A549 (cell line): ENCODE results near the gene DHX16. TPM values are rescaled to one million over a fixed set of nuclear protein-coding genes. Genes with fewer than 3 reads are reported as not detected.
"Not testable (repeated sequence)": the region's sequence is repeated elsewhere in the genome, so short reads cannot be mapped to it uniquely, and the experiment has no call there.

Experiments
- ATAC-seq, 2 experiments: fragments of 200-7000 bp in 1 of 2; fragments of >200 bp in 1 of 2; cut with Nextera tagmentation in 1 of 2; cut with Tn5 transposase in 1 of 2; 3 replicates each; pipeline versions ENCODE4 v1.8.0 to v1.9.1; 2018 to 2020; ENCODE audit warnings: mild to moderate bottlenecking in 1 of 2, moderate library complexity in 1 of 2
- CTCF ChIA-PET: fragments of 300-600 bp; sonication (Branson Sonifier 250); formaldehyde crosslinking; extraction: SDS; loops from one replicate; lab custom pipeline; 2021; ENCODE audit warnings: antibody characterized with exemption, inconsistent platforms; lab: Yijun Ruan, JAX
- POLR2A ChIA-PET: fragments of 350-600 bp; formaldehyde crosslinking; extraction: SDS; loops from one replicate; lab custom pipeline; 2021; ENCODE audit warnings: antibody characterized with exemption, inconsistent platforms; lab: Yijun Ruan, JAX
- DNase-seq, 2 experiments: peaks; one replicate each; pipeline versions ENCODE4 v3.0.0 to v3.0.0-alpha.2; 2011 to 2016; ENCODE audit warnings: low read depth in 1 of 2, low spot score in 1 of 2
- FAIRE-seq: peaks from 2 replicates; lab custom pipeline; 2011; peaks lifted over from hg19 to GRCh38; lab: Jason Lieb, UNC
- H3K27ac ChIP-seq, 2 experiments: fragments of >200 bp; sonication (Bioruptor Twin); formaldehyde crosslinking; 3 replicates each; pipeline ENCODE4 v1.5.1; 2016 to 2017
- H3K4me1 ChIP-seq: fragments of >200 bp; sonication (Bioruptor Twin); formaldehyde crosslinking; 3 replicates; pipeline ENCODE4 v1.6.1; 2016
- H3K4me2 ChIP-seq: fragments of >200 bp; sonication (Bioruptor Twin); formaldehyde crosslinking; 3 replicates; pipeline ENCODE4 v1.6.1; 2016
- H3K4me3 ChIP-seq: fragments of >200 bp; sonication (Bioruptor Twin); formaldehyde crosslinking; 3 replicates; pipeline ENCODE4 v1.5.1; 2016
- H3K9me3 ChIP-seq: fragments of >200 bp; sonication (Bioruptor Twin); formaldehyde crosslinking; 3 replicates; pipeline ENCODE4 v1.6.1; 2016
- CBX2 ChIP-seq: fragments of 200-600 bp; sonication (generic); IDR thresholded peaks from 2 replicates; pipeline ENCODE4 v1.6.1; 2016; ENCODE audit warnings: low read depth, mild to moderate bottlenecking, borderline replicate concordance
- CEBPB ChIP-seq, 2 experiments: fragments of >200 bp in 1 of 2; sonication (Bioruptor Twin) in 1 of 2; formaldehyde crosslinking in 1 of 2; IDR thresholded peaks; 2 replicates each; pipeline ENCODE4 v1.6.1; 2012 to 2016
- ELK1 ChIP-seq: fragments of 150-350 bp; IDR thresholded peaks from 2 replicates; pipeline ENCODE4 v1.6.1; 2014; ENCODE audit warnings: low read depth, mild to moderate bottlenecking, low read length
- GATA3 ChIP-seq: IDR thresholded peaks from 2 replicates; pipeline ENCODE4 v1.6.1; 2012; ENCODE audit warnings: borderline replicate concordance
- HES2 ChIP-seq: fragments of >200 bp; sonication (Bioruptor Twin); formaldehyde crosslinking; IDR thresholded peaks from 2 replicates; pipeline ENCODE4 v1.6.1; 2016
- HMGXB4 ChIP-seq: fragments of 250-450 bp; sonication (Bioruptor Pico); IDR thresholded peaks from 2 replicates; pipeline ENCODE4 v1.5.0; 2021; ENCODE audit warnings: mild to moderate bottlenecking, moderate library complexity, borderline replicate concordance
- HOXA7 ChIP-seq: fragments of 250-450 bp; sonication (Bioruptor Pico); IDR thresholded peaks from 2 replicates; pipeline ENCODE4 v1.5.0; 2020; ENCODE audit warnings: mild to moderate bottlenecking, moderate library complexity
- HOXB5 ChIP-seq: fragments of 250-450 bp; sonication (Bioruptor Pico); IDR thresholded peaks from 2 replicates; pipeline ENCODE4 v1.5.0; 2020; ENCODE audit warnings: mild to moderate bottlenecking, moderate library complexity
- KDM1A ChIP-seq: fragments of 200-600 bp; sonication (generic); IDR thresholded peaks from 2 replicates; pipeline ENCODE4 v1.6.1; 2016; ENCODE audit warnings: low read depth, mild to moderate bottlenecking
- KDM5A ChIP-seq: fragments of 200-600 bp; sonication (generic); IDR thresholded peaks from 2 replicates; pipeline ENCODE4 v1.6.1; 2016; ENCODE audit warnings: antibody characterized with exemption, mild to moderate bottlenecking
- MYC ChIP-seq: IDR thresholded peaks from 2 replicates; pipeline ENCODE4 v1.6.1; 2012; ENCODE audit warnings: mild to moderate bottlenecking, inconsistent platforms, low read length, improper control_type of control experiment, borderline replicate concordance
- NFE2L2 ChIP-seq: fragments of 150-350 bp; conservative IDR thresholded peaks from 2 replicates; pipeline ENCODE4 v1.6.1; 2014; ENCODE audit warnings: low read length
- NPAS2 ChIP-seq: fragments of 250-450 bp; sonication (Bioruptor Pico); IDR thresholded peaks from 2 replicates; pipeline ENCODE4 v1.8.0; 2022; ENCODE audit warnings: mild to moderate bottlenecking, moderate library complexity, borderline replicate concordance
- NR3C1 ChIP-seq: fragments of >200 bp; sonication (Bioruptor Twin); formaldehyde crosslinking; IDR thresholded peaks from 3 replicates; pipeline ENCODE4 v1.6.1; 2017
- POLR2A ChIP-seq: IDR thresholded peaks from 2 replicates; pipeline ENCODE4 v1.6.1; 2012; ENCODE audit warnings: mild to moderate bottlenecking, low read length
- POLR2AphosphoS2 ChIP-seq: conservative IDR thresholded peaks from 2 replicates; pipeline ENCODE4 v1.6.1; 2012; ENCODE audit warnings: low read length, improper control_type of control experiment, inconsistent platforms
- RAD21 ChIP-seq, 2 experiments: fragments of >200 bp in 1 of 2; sonication (Bioruptor Twin) in 1 of 2; formaldehyde crosslinking in 1 of 2; IDR thresholded peaks in 1 of 2; conservative IDR thresholded peaks in 1 of 2; 2 replicates in 1 of 2; 3 replicates in 1 of 2; pipeline ENCODE4 v1.6.1; 2012 to 2018; ENCODE audit warnings: inconsistent platforms in 1 of 2
- RARB ChIP-seq: fragments of 250-450 bp; sonication (Bioruptor Pico); IDR thresholded peaks from 2 replicates; pipeline ENCODE4 v1.8.0; 2021; ENCODE audit warnings: mild to moderate bottlenecking, moderate library complexity
- REST ChIP-seq: fragments of 200-600 bp; sonication (generic); IDR thresholded peaks from 2 replicates; pipeline ENCODE4 v1.6.1; 2016; ENCODE audit warnings: antibody characterized with exemption, mild to moderate bottlenecking, moderate library complexity
- SMC3 ChIP-seq: fragments of >200 bp; sonication (Bioruptor Twin); formaldehyde crosslinking; IDR thresholded peaks from 3 replicates; pipeline ENCODE4 v1.6.1; 2018; ENCODE audit warnings: inconsistent platforms
- TP53 ChIP-seq: fragments of 250-450 bp; sonication (Bioruptor Pico); IDR thresholded peaks from 2 replicates; pipeline ENCODE4 v1.5.0; 2021; ENCODE audit warnings: mild to moderate bottlenecking, moderate library complexity
- ZFP36 ChIP-seq: fragments of 450-650 bp; IDR thresholded peaks from 2 replicates; pipeline ENCODE4 v1.6.1; 2014; ENCODE audit warnings: borderline replicate concordance; ENCODE audit not compliant: partially characterized antibody
- ZNF302 ChIP-seq: fragments of 250-450 bp; sonication (Bioruptor Pico); IDR thresholded peaks from 2 replicates; pipeline ENCODE4 v1.9.0; 2021; ENCODE audit warnings: inconsistent platforms, mild to moderate bottlenecking, moderate library complexity
- ZSCAN20 ChIP-seq: fragments of 250-450 bp; sonication (Bioruptor Pico); IDR thresholded peaks from 2 replicates; pipeline ENCODE4 v1.8.0; 2022; ENCODE audit warnings: mild to moderate bottlenecking, moderate library complexity
- WGBS: methylation state at CpG from one replicate; pipeline ENCODE4 v1.1.6; 2017; ENCODE audit errors: missing lambda C conversion rate; 5-methylcytosine and 5-hydroxymethylcytosine counted together
- polyA plus RNA-seq, 4 experiments: library from polyadenylated mRNA; depleted of rRNA in 3 of 4; stranded (reverse); fragments of >200 nt; fragmentation: RNase III in 1 of 4; extraction: RNeasy Plus Mini Kit Qiagen cat#74134 plus additional on column Dnase treatment in 1 of 4; gene quantifications; 2 replicates in 3 of 4; 3 replicates in 1 of 4; pipeline ENCODE4 v1.2.3, GENCODE V29; 2011 to 2017

The DHX16 gene
- polyA plus RNA-seq, 2 of the 4 experiments (the other 2 are of a cell fraction), result 31.6 TPM

GRCh38 chr6:30664994-30665767 is 7.6 kb downstream of the DHX16 start:
- FAIRE-seq (no peak), ATAC-seq (no peak), DNase-seq (no peak)
- no peak overlapping the region for H3K4me3 ChIP-seq
- no peaks in the 10 kb centered on the region for H3K4me1 ChIP-seq
- no peak for TF ChIP-seq CBX2
- no peak for TF ChIP-seq GATA3
- TF ChIP-seq CEBPB (IDR thresholded peaks at IDR 0.05), result no peak
- TF ChIP-seq ZFP36, result no peak
- TF ChIP-seq NR3C1, result no peak
- TF ChIP-seq NFE2L2, result no peak
- no peak for TF ChIP-seq KDM1A
- TF ChIP-seq TP53, result no peak
- no peak for TF ChIP-seq ZNF302
- no peak for TF ChIP-seq RAD21 (conservative IDR thresholded peaks at IDR 0.05 in 1 of 2, IDR thresholded peaks at IDR 0.05 in 1 of 2)
- no peak for TF ChIP-seq ELK1
- no peak for TF ChIP-seq POLR2A
- TF ChIP-seq KDM5A, result no peak
- no peak for TF ChIP-seq RARB (CRISPR knock-in tag)
- no peak for TF ChIP-seq POLR2AphosphoS2
- TF ChIP-seq ZSCAN20, result no peak
- TF ChIP-seq NPAS2 (CRISPR knock-in tag), result no peak
- no peak for TF ChIP-seq HMGXB4 (CRISPR knock-in tag)
- ChIA-PET POLR2A (no interaction called here), CTCF (interaction anchor here (0.7 to 1.9 kb wide), 8 partner anchors 7 to 120 kb away, joined by 3 to 12 read pairs (median 4); partner anchors contain the start of gene DHX16)
- H3K4me2 ChIP-seq, result no peak overlapping the region
- no peaks in the 10 kb centered on the region for H3K9me3 ChIP-seq
- 95% methylated on average over 34 of the region's 34 CpGs for WGBS
- H3K27ac ChIP-seq, result no peak overlapping the region

- 88% methylated on average over 3 of the region's 5 CpGs for WGBS
- H3K9me3 ChIP-seq, DNase-seq, H3K4me3 ChIP-seq, H3K4me2 ChIP-seq, POLR2A ChIA-PET, FAIRE-seq, ATAC-seq, H3K27ac ChIP-seq, H3K4me1 ChIP-seq: not testable (repeated sequence)
- CTCF ChIA-PET, result interaction anchor here (1.4 kb wide), 1 partner anchor 21 kb away, joined by 4 read pairs; no protein-coding TSS in a partner anchor
These were observed 14.9 kb downstream of the DHX16 start for GRCh38 chr6:30657922-30658321.

GRCh38 chr6:30657454-30657853 is 15.4 kb downstream of the DHX16 start:
- no peak for FAIRE-seq
- POLR2A ChIA-PET, result no interaction called here
- Histone ChIP-seq H3K4me3 (no peak overlapping the region), H3K9me3 (no peaks in the 10 kb centered on the region), H3K4me2 (no peak overlapping the region), H3K27ac (no peak overlapping the region), H3K4me1 (no peaks in the 10 kb centered on the region)
- CTCF ChIA-PET, result interaction anchor here (0.6 to 1.4 kb wide), 4 partner anchors 11 to 125 kb away, joined by 3 to 4 read pairs (median 3); no protein-coding TSS in a partner anchor
- ATAC-seq, result no peak
- DNase-seq, result no peak
- TF ChIP-seq NFE2L2, result no peak
- TF ChIP-seq HOXB5, result no peak
- TF ChIP-seq HMGXB4 (CRISPR knock-in tag), result no peak
- no peak for TF ChIP-seq NR3C1
- no peak for TF ChIP-seq REST
- no peak for TF ChIP-seq MYC
- no peak for TF ChIP-seq SMC3
- no peak for TF ChIP-seq HES2
- TF ChIP-seq HOXA7 (CRISPR knock-in tag), result no peak
- TF ChIP-seq, all 56 proteins: peak for 0
